Measurements from ENCODE around the gene PRRC2A. TPM values are rescaled to one million over a fixed set of nuclear protein-coding genes. Genes with fewer than 3 reads are reported as not detected.
"Not testable (repeated sequence)": the region's sequence is repeated elsewhere in the genome, so short reads cannot be mapped to it uniquely, and the experiment has no call there.

PRRC2A gene
- total RNA-seq, 6 donors from 2014 or later = 80.1 to 154 (median 125) TPM

DNA sequence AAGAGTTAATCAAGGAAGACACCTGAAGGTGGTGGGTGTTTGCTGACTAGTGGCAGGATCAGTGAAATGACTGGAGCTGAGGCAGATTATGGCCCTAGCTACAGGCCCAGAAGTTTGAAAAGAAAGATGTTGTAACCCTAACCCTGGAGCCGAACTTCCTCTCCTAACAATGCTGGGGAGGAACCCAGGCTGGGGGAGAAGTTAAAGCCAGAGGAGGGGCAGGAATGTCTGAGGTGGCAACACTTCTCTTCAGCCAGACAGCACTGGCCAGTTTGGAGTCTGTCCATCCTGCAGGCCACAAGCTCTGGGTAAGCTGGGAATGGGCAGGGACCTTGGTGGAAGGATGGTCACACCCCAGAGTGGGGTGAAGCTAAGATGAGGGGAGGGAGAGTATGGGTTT lies 34.5 kb upstream of the PRRC2A start, which contains the start of gene LST1:
Gene LST1 (plus strand): TSS at position 270 of the 400 bp plus-strand sequence. CDS start 1,023 bp downstream, outside the sequence.
- Histone ChIP-seq H3K36me3 (no peaks in the 10 kb centered on the region), H3K27me3 (no peaks in the 10 kb centered on the region), H3K4me1 (peaks cover 20 to 45% (median 30%) of the 10 kb centered on the region in 4 donors), H3K27ac (peak within 1 kb of the TSS; percentile 43 to 84 (median 66)), H3K4me3 (peak within 1 kb of the TSS in 2 of 4 donors; percentile 22 to 34), H3K9me3 (no peaks in the 10 kb centered on the region)
- ATAC-seq (ENCODE audit: low FRiP score in 2 of 2) (peak; percentile 48 to 68), DNase-seq (peak in 1 of 2 donors; percentile 63)
- WGBS, 2 donors = 23 to 24% methylated on average over 1 of the region's 1 CpG
- TF ChIP-seq EP300 (IDR thresholded peaks at IDR 0.05) = no peak
- no peak for TF ChIP-seq CTCF (IDR thresholded peaks at IDR 0.05)
- TF ChIP-seq POLR2A (IDR thresholded peaks at IDR 0.05) = peak in 1 of 4 donors; percentile 7
- TF ChIP-seq POLR2AphosphoS5 (IDR thresholded peaks at IDR 0.05) = no peak

GRCh38 chr6:31586599-31587281 lies 33.8 kb upstream of the PRRC2A start:
- H3K27me3 ChIP-seq = no peaks in the 10 kb centered on the region

DNA sequence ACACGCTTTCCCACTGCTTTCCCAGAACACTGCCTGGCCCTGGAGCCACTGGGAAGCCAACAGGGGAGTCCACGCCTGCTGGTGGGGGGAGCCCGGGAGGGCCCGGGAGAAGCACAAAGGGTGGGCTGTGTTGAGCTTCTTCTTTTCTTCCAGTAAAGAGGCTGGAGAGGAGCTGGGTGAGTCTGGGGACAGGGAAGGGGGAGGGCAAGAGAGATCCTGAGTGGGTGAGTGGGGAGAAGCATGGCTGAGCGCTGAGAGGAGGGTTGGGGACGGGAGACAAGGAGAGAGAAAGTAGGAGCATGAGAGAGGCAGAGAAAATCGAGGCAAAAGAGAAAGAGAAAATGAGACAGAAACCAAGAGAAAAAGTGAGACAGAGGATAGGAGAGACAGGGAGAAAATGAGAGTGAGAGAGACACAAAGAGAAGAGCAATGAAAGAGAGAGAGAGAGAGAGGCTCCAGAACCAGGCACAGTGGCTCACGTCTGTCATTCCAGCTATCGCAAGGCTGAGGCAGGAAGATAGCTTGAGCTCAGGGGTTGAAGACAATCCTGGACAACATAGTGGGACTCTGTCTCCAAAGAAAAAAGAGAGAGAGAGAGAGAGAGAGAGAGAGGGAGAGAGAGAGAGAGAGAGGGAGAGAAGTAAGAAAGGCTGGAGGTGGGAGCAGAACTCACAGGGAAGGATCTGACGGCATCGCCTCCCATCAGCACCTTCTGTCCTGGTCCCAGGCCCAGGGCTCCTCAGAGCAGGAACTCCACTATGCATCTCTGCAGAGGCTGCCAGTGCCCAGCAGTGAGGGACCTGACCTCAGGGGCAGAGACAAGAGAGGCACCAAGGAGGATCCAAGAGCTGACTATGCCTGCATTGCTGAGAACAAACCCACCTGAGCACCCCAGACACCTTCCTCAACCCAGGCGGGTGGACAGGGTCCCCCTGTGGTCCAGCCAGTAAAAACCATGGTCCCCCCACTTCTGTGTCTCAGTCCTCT lies 32.4 kb upstream of the PRRC2A start:
- Histone ChIP-seq H3K27ac (peak overlapping the region; percentile 43 to 84 (median 66)), H3K4me3 (peak overlapping the region in 3 of 4 donors; percentile 9 to 34 (median 22)), H3K9me3 (no peaks in the 10 kb centered on the region), H3K4me1 (peaks cover 8 to 32% (median 18%) of the 10 kb centered on the region in 4 donors), H3K36me3 (no peaks in the 10 kb centered on the region), H3K27me3 (no peaks in the 10 kb centered on the region)
- 59 to 64% methylated on average over 11 to 12 of the region's 12 CpGs for WGBS, 2 donors
- DNase-seq (no peak), ATAC-seq (ENCODE audit: low FRiP score in 2 of 2) (no peak)
- no peak for TF ChIP-seq CTCF (IDR thresholded peaks at IDR 0.05)
- TF ChIP-seq EP300 (IDR thresholded peaks at IDR 0.05) = no peak

More at GRCh38 chr6:31586599-31587281, 33.8 kb upstream of the PRRC2A start:
- peak; percentile 51 to 75 for DNase-seq
- H3K4me3 ChIP-seq = peak overlapping the region in 2 of 4 donors; percentile 22 to 34
- ATAC-seq (ENCODE audit: low FRiP score in 2 of 2) = peak; percentile 69 to 78
- no peaks in the 10 kb centered on the region for H3K9me3 ChIP-seq
- no peak for TF ChIP-seq CTCF (IDR thresholded peaks at IDR 0.05)
- TF ChIP-seq POLR2A (IDR thresholded peaks at IDR 0.05) = no peak
- TF ChIP-seq POLR2AphosphoS5 (IDR thresholded peaks at IDR 0.05) = no peak
- no peak for TF ChIP-seq EP300 (IDR thresholded peaks at IDR 0.05)
- no peaks in the 10 kb centered on the region for H3K36me3 ChIP-seq
- peaks cover 17 to 40% (median 27%) of the 10 kb centered on the region in 4 donors for H3K4me1 ChIP-seq
- WGBS, 2 donors = 48 to 53% methylated on average over 7 to 8 of the region's 9 CpGs
- peak overlapping the region; percentile 43 to 84 (median 66) for H3K27ac ChIP-seq

DNA sequence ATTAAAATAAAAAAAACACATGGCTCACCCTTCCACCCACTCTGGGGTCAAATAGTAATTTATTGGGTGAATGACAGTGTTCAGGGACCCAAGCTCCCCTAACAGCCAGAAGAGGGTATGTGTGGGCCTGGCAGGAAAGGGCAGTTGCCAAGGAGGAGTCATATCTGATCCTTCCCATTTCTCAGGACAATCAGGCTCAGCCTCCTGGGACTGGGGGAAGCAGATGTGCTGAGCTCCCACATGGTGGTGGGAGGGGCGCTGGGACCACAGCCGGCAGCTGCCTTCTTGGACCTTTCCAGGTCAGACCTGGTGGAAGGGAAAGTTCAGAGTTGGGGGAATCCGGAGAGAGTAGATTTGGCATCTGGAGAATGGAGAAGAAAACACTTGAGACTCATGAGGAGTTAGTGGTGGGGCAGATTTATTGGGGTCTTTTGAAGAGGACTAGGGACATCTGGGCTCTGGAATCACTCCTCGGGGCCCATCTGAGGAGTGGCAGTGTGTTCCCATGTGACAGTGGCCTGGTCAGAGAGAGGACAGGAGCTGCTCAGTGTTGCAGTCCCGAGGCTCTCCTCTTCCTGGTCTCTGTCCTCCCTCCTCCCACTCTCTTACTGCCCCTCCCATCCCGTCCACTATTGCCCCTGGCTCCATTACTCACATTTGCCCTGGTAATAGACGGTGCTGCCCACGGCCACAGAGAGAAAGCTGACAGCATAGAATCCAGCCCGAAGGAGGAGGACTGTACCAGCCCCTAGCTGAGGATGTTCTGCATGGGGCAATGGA lies 31.5 kb upstream of the PRRC2A start:
- TF ChIP-seq CTCF (IDR thresholded peaks at IDR 0.05) (no peak), EP300 (IDR thresholded peaks at IDR 0.05) (no peak), POLR2AphosphoS5 (IDR thresholded peaks at IDR 0.05) (no peak), POLR2A (IDR thresholded peaks at IDR 0.05) (no peak)
- no peaks in the 10 kb centered on the region for H3K36me3 ChIP-seq
- H3K4me1 ChIP-seq = peaks cover 8 to 32% (median 18%) of the 10 kb centered on the region in 4 donors
- H3K9me3 ChIP-seq = no peaks in the 10 kb centered on the region
- no peak for DNase-seq
- H3K27me3 ChIP-seq = no peaks in the 10 kb centered on the region
- no peak overlapping the region for H3K4me3 ChIP-seq
- no peak for ATAC-seq (ENCODE audit: low FRiP score in 2 of 2)
- no peak overlapping the region for H3K27ac ChIP-seq
- 47 to 55% methylated on average over 9 of the region's 9 CpGs for WGBS, 2 donors

DNA sequence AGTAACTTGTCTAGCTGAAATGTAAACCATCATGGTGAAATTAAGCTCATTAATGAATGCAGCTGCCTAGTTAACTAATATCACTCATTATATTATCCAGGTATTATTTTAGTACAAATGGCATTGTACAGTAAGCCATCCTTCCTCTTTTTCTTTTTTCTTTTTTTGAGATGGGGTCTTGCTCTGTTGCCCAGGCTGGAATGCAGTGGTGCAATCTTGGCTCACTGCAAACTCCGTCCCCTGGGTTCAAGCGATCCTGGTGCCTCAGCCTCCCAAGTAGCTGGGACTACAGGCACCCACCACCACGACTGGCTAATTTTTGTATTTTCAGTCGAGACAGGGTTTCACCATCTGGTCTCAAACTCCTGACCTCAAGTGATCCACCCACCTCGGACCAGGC lies 29.8 kb upstream of the PRRC2A start:
- H3K27ac ChIP-seq; H3K36me3 ChIP-seq; H3K4me3 ChIP-seq; ATAC-seq (ENCODE audit: low FRiP score in 2 of 2); H3K27me3 ChIP-seq; DNase-seq; H3K9me3 ChIP-seq: not testable (repeated sequence)
- WGBS, 2 donors = 81 to 90% methylated on average over 5 of the region's 5 CpGs
- H3K4me1 ChIP-seq = peaks cover 3 to 26% (median 12%) of the 10 kb centered on the region in 4 donors

Measured in upper lobe of left lung (tissue), 6 donors.